C1 segment of cervical spinal cord (tissue), 14 donors: Measurements from ENCODE around the gene ATP11A.

ENCODE experiments used
- DNase-seq, 14 donors: peaks; one replicate each; lab custom pipeline; 2025; lab: John Stamatoyannopoulos, UW

ATP11A gene

GRCh38 chr13:112709825-112710783 lies 20.3 kb downstream of the ATP11A start:
- no peak for DNase-seq

GRCh38 chr13:112710855-112711527 lies 21.2 kb downstream of the ATP11A start:
- DNase-seq, result no peak

GRCh38 chr13:112711528-112712265 lies 21.9 kb downstream of the ATP11A start:
- DNase-seq, result peak in 6 of 14 donors; percentile 23 to 72 (median 34)

- no peak for DNase-seq
Measured at GRCh38 chr13:112712451-112713207, 22.8 kb downstream of the ATP11A start.

- no peak for DNase-seq
Measured at GRCh38 chr13:112713517-112714253, 23.8 kb downstream of the ATP11A start.

- no peak for DNase-seq
Measured at GRCh38 chr13:112714376-112715174, 24.7 kb downstream of the ATP11A start.

- no peak for DNase-seq
Measured at GRCh38 chr13:112715210-112715609, 25.4 kb downstream of the ATP11A start.

- DNase-seq, result no peak
Measured at GRCh38 chr13:112715715-112716460, 26.1 kb downstream of the ATP11A start.

- no peak for DNase-seq
Measured at GRCh38 chr13:112716461-112716820, 26.6 kb downstream of the ATP11A start.

- no peak for DNase-seq
Measured at GRCh38 chr13:112716841-112717520, 27.1 kb downstream of the ATP11A start.

GRCh38 chr13:112718318-112718717 lies 28.5 kb downstream of the ATP11A start:
- no peak for DNase-seq

GRCh38 chr13:112719016-112719415 lies 29.2 kb downstream of the ATP11A start:
- no peak for DNase-seq

GRCh38 chr13:112719556-112719955 lies 29.7 kb downstream of the ATP11A start:
- DNase-seq, result no peak

GRCh38 chr13:112720251-112720650 lies 30.4 kb downstream of the ATP11A start:
- DNase-seq, result no peak

- DNase-seq, result no peak
Measured at GRCh38 chr13:112720814-112721197, 31.0 kb downstream of the ATP11A start.

GRCh38 chr13:112721198-112722104 lies 31.6 kb downstream of the ATP11A start:
- no peak for DNase-seq
